Osteoblast (primary cell): Measurements from ENCODE around the gene EFCAB6. TPM values are rescaled to one million over a fixed set of nuclear protein-coding genes. Genes with fewer than 3 reads are reported as not detected.

Experiments
- DNase-seq: peaks from one replicate; pipeline ENCODE4 v3.0.0; 2011; ENCODE audit warnings: low spot score, mixed read lengths; ENCODE audit not compliant: insufficient read length; ENCODE audit errors: missing footprints
- H2AFZ ChIP-seq: 2 replicates; pipeline ENCODE4 v1.6.0; 2011; ENCODE audit warnings: mild to moderate bottlenecking, low read length
- H3K27ac ChIP-seq: 2 replicates; pipeline ENCODE4 v1.5.1; 2011; ENCODE audit warnings: mild to moderate bottlenecking, low read depth, low read length, moderate library complexity
- H3K27me3 ChIP-seq: 2 replicates; pipeline ENCODE4 v1.6.0; 2012; ENCODE audit warnings: mild to moderate bottlenecking, control low read depth, inconsistent platforms, low read length, moderate library complexity; ENCODE audit not compliant: insufficient read depth
- H3K36me3 ChIP-seq: 2 replicates; pipeline ENCODE4 v1.5.1; 2011; ENCODE audit warnings: mild to moderate bottlenecking, low read length, control low read depth, moderate library complexity; ENCODE audit not compliant: insufficient read depth
- H3K4me1 ChIP-seq: 2 replicates; pipeline ENCODE4 v1.5.1; 2011; ENCODE audit warnings: mild to moderate bottlenecking, low read length, control low read depth, moderate library complexity; ENCODE audit not compliant: insufficient read depth
- H3K4me2 ChIP-seq: 2 replicates; pipeline ENCODE4 v1.6.0; 2011; ENCODE audit warnings: mild to moderate bottlenecking, low read length; ENCODE audit not compliant: insufficient read depth
- H3K4me3 ChIP-seq: fragments of 200-600 bp; sonication (generic); 3 replicates; pipeline ENCODE4 v1.5.1; 2012; ENCODE audit warnings: mild to moderate bottlenecking, low read length, inconsistent platforms; ENCODE audit not compliant: insufficient read depth
- H3K79me2 ChIP-seq: 2 replicates; pipeline ENCODE4 v1.6.0; 2012; ENCODE audit warnings: mild to moderate bottlenecking, low read length, control low read depth, inconsistent platforms; ENCODE audit not compliant: insufficient read depth
- H3K9me3 ChIP-seq: 2 replicates; pipeline ENCODE4 v1.5.1; 2011; ENCODE audit warnings: low read depth, low read length, control low read depth
- H4K20me1 ChIP-seq: 2 replicates; pipeline ENCODE4 v1.6.0; 2012; ENCODE audit warnings: mild to moderate bottlenecking, low read length, control low read depth; ENCODE audit not compliant: insufficient read depth
- total RNA-seq: library from RNA; depleted of rRNA; stranded (reverse); fragments of >200 nt; gene quantifications from 2 replicates; pipeline ENCODE4 v1.2.3, GENCODE V29; 2012
- TF ChIP-seq, protein P1 (sequence below): IDR thresholded peaks from 2 replicates; pipeline ENCODE4 v1.5.1; 2011; ENCODE audit warnings: mild to moderate bottlenecking, low read depth, low read length, moderate library complexity; ENCODE audit errors: extremely low read depth

EFCAB6 gene
- total RNA-seq, 1 donor = 1.8 TPM

GRCh38 chr22:43553451-43554258 is 258.4 kb downstream of the EFCAB6 start:
- H4K20me1 ChIP-seq = no peaks in the 10 kb centered on the region
- no peak overlapping the region for H3K4me3 ChIP-seq
- no peaks in the 10 kb centered on the region for H3K27me3 ChIP-seq
- no peaks in the 10 kb centered on the region for H3K36me3 ChIP-seq
- H2AFZ ChIP-seq = no peak overlapping the region
- DNase-seq = no peak
- H3K4me1 ChIP-seq = no peaks in the 10 kb centered on the region
- H3K79me2 ChIP-seq = no peaks in the 10 kb centered on the region
- no peak overlapping the region for H3K27ac ChIP-seq
- TF ChIP-seq, protein P1, sequence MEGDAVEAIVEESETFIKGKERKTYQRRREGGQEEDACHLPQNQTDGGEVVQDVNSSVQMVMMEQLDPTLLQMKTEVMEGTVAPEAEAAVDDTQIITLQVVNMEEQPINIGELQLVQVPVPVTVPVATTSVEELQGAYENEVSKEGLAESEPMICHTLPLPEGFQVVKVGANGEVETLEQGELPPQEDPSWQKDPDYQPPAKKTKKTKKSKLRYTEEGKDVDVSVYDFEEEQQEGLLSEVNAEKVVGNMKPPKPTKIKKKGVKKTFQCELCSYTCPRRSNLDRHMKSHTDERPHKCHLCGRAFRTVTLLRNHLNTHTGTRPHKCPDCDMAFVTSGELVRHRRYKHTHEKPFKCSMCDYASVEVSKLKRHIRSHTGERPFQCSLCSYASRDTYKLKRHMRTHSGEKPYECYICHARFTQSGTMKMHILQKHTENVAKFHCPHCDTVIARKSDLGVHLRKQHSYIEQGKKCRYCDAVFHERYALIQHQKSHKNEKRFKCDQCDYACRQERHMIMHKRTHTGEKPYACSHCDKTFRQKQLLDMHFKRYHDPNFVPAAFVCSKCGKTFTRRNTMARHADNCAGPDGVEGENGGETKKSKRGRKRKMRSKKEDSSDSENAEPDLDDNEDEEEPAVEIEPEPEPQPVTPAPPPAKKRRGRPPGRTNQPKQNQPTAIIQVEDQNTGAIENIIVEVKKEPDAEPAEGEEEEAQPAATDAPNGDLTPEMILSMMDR = no peak
- H3K9me3 ChIP-seq = no peaks in the 10 kb centered on the region
- no peak overlapping the region for H3K4me2 ChIP-seq

DNA sequence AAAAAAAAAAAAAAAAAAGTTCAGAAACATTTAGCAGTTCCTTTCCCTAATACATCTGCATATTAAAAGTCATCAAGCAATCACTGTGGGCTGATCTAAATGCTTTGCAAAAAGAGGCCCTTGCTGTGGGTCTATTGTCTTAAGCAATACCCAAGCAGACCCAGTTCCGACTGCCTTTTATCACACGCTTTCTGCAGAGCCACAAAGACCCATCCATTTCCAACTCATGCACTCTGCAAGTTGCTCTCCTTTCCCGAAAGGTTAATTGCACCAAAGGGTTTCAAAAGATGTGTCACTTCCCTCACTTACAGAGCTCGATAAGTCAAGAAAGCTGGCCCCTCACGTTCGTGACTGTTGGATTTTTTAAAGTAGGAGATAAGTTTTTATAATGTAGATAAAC is 261.4 kb downstream of the EFCAB6 start:
- H3K27ac ChIP-seq = no peak overlapping the region
- H3K4me1 ChIP-seq = no peaks in the 10 kb centered on the region
- TF ChIP-seq, protein P1 = no peak
- H2AFZ ChIP-seq = no peak overlapping the region
- H3K9me3 ChIP-seq = no peaks in the 10 kb centered on the region
- DNase-seq = no peak
- no peak overlapping the region for H3K4me3 ChIP-seq
- no peaks in the 10 kb centered on the region for H4K20me1 ChIP-seq
- no peaks in the 10 kb centered on the region for H3K79me2 ChIP-seq
- H3K4me2 ChIP-seq = no peak overlapping the region
- H3K27me3 ChIP-seq = no peaks in the 10 kb centered on the region
- no peaks in the 10 kb centered on the region for H3K36me3 ChIP-seq

- H3K4me2 ChIP-seq = no peak overlapping the region
- DNase-seq = no peak
These were observed 262.0 kb downstream of the EFCAB6 start for GRCh38 chr22:43550024-43550620.

DNA sequence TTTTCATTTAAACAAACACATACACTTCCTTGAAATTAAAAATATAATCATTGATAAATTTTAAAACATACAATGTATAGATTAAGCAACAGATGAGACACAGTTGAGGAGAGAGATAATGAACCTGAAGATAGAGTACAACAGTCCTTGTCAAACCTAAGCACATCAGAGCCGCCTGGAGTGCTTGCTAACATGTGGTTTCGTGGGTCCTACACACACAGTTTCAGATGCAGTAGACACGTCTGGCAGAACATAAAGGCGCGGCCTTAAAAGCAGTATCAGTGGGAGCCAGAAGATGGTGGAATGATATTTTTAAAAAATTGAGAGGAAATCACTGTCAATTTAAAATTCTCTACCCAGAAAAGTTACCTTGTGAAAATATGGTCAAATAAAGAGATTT is 265.9 kb downstream of the EFCAB6 start:
- DNase-seq = no peak
- Histone ChIP-seq H3K27ac (no peak overlapping the region), H3K4me1 (no peaks in the 10 kb centered on the region), H3K4me2 (no peak overlapping the region), H3K27me3 (no peaks in the 10 kb centered on the region), H2AFZ (no peak overlapping the region), H4K20me1 (no peaks in the 10 kb centered on the region), H3K9me3 (no peaks in the 10 kb centered on the region), H3K79me2 (no peaks in the 10 kb centered on the region), H3K36me3 (no peaks in the 10 kb centered on the region), H3K4me3 (no peak overlapping the region)
- TF ChIP-seq, protein P1 = no peak

More at GRCh38 chr22:43550024-43550620, 262.0 kb downstream of the EFCAB6 start:
- H3K4me3 ChIP-seq = no peak overlapping the region
- no peaks in the 10 kb centered on the region for H3K4me1 ChIP-seq
- TF ChIP-seq, protein P1 = no peak
- H3K27ac ChIP-seq = no peak overlapping the region
- H3K79me2 ChIP-seq = no peaks in the 10 kb centered on the region
- no peaks in the 10 kb centered on the region for H3K9me3 ChIP-seq
- H3K27me3 ChIP-seq = no peaks in the 10 kb centered on the region
- H2AFZ ChIP-seq = no peak overlapping the region
- H4K20me1 ChIP-seq = no peaks in the 10 kb centered on the region
- H3K36me3 ChIP-seq = no peaks in the 10 kb centered on the region
